D721Med (cell line): ENCODE measurements around the gene TSGA10IP.
"Not testable (repeated sequence)": the region's sequence is repeated elsewhere in the genome, so short reads cannot be mapped to it uniquely, and the experiment has no call there.

ENCODE experiments used
- DNase-seq: peaks from one replicate; pipeline ENCODE4 v3.0.0; 2011; ENCODE audit warnings: low spot score; ENCODE audit not compliant: insufficient read length
- FAIRE-seq: peaks from 2 replicates; lab custom pipeline; 2011; peaks lifted over from hg19 to GRCh38; lab: Jason Lieb, UNC
- TF ChIP-seq, protein P1 (sequence below): IDR thresholded peaks from 2 replicates; pipeline ENCODE4 v1.5.1; 2012; ENCODE audit warnings: mild to moderate bottlenecking, control low read depth; ENCODE audit not compliant: insufficient read depth; ENCODE audit errors: missing control alignments

The TSGA10IP gene

GRCh38 chr11:65946655-65947054 lies 1.4 kb downstream of the TSGA10IP start:
- DNase-seq (no peak), FAIRE-seq (no peak)
- TF ChIP-seq, protein P1, sequence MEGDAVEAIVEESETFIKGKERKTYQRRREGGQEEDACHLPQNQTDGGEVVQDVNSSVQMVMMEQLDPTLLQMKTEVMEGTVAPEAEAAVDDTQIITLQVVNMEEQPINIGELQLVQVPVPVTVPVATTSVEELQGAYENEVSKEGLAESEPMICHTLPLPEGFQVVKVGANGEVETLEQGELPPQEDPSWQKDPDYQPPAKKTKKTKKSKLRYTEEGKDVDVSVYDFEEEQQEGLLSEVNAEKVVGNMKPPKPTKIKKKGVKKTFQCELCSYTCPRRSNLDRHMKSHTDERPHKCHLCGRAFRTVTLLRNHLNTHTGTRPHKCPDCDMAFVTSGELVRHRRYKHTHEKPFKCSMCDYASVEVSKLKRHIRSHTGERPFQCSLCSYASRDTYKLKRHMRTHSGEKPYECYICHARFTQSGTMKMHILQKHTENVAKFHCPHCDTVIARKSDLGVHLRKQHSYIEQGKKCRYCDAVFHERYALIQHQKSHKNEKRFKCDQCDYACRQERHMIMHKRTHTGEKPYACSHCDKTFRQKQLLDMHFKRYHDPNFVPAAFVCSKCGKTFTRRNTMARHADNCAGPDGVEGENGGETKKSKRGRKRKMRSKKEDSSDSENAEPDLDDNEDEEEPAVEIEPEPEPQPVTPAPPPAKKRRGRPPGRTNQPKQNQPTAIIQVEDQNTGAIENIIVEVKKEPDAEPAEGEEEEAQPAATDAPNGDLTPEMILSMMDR, result no peak

DNA sequence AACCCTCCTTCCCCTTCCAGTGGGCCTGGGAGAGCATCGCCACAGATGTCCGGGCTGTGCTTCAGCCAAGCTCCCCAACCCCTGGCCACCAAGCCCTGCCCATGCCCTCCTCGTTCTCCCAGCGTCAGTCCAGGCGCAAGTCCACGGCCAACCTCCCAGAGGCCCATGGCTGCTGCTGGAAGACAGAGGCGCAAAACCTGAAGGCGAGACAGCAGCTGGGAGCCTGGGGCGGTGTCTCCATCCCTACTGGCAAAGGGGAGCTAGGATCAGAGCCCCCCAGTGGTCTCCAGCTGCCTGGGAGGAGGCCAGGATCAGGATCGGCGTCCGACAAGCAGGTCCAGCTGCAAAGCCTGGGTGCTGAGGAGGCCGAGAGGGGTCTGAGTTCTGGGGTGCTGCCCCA lies 1.9 kb downstream of the TSGA10IP start:
- FAIRE-seq (no peak), DNase-seq (no peak)
- TF ChIP-seq, protein P1, result no peak

DNA sequence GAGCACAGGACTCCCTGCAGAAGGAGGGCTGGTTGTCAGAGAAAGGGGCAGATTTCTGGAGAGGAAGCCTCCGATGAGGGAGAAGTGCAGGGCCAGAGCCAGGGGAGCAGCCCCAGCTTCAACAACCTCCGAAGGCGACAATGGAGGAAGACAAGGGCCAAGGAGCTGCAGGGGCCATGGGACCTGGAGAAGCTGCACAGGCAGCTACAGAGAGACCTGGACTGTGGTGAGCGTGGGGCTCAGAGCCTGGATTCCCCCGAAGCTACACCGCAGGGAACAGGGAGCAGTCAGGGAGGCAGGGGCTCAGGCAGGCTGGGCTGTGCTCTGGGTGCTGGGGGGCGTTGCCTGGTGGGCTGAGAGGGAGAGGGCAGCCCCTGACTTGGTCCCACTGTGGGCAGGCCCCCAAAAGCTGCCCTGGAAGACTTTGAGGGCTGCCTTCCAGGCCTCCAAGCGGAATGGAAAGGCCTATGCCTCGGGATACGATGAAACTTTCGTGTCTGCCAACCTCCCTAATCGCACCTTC lies 2.4 kb downstream of the TSGA10IP start:
- FAIRE-seq (no peak), DNase-seq (no peak)
- TF ChIP-seq, protein P1, result no peak

DNA sequence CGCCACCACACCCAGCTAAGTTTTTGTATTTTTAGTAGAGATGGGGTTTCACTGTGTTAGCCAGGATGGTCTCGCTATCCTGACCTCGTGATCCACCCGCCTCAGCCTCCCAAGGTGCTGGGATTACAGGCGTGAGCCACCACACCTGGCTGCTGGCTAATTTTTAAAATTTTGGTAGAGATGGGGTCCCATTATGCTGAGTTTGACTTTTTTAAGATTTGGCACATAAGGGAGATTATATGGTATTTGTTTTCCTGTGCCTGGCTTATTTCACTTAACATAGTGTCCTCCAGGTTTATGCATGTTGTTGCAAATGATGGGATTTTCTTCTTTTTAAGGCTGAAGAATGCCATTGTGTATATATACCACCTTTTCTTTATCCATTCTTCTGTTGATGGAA lies 5.4 kb downstream of the TSGA10IP start:
- FAIRE-seq, result not testable (repeated sequence)

GRCh38 chr11:65951641-65952040 lies 6.4 kb downstream of the TSGA10IP start:
- FAIRE-seq, DNase-seq: not testable (repeated sequence)

More for the DNA sequence above, 5.4 kb downstream of the TSGA10IP start:
- not testable (repeated sequence) for DNase-seq

GRCh38 chr11:65952052-65952521 lies 6.8 kb downstream of the TSGA10IP start:
- TF ChIP-seq, protein P1, result no peak
- FAIRE-seq (no peak), DNase-seq (no peak)

GRCh38 chr11:65953471-65953870 lies 8.2 kb downstream of the TSGA10IP start:
- no peak for DNase-seq
- FAIRE-seq, result no peak
- TF ChIP-seq, protein P1, result no peak

- no peak for DNase-seq
- TF ChIP-seq, protein P1, result no peak
- no peak for FAIRE-seq
These were observed 9.5 kb downstream of the TSGA10IP start for GRCh38 chr11:65954771-65955170.
